SKM-1 treated with dmso at 0.1 percent for 144 hours (cell line): ENCODE measurements around the gene HIGD2B.
A peak's percentile ranks its signal among the peaks of the same experiment; 100 is the strongest.
"Not testable (repeated sequence)": the region's sequence is repeated elsewhere in the genome, so short reads cannot be mapped to it uniquely, and the experiment has no call there.

Source experiments
- DNase-seq: peaks from one replicate; lab custom pipeline; 2025; ENCODE audit not compliant: unreplicated experiment; lab: John Stamatoyannopoulos, UW

The HIGD2B gene, protein sequence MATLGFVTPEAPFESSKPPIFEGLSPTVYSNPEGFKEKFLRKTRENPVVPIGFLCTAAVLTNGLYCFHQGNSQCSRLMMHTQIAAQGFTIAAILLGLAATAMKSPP

DNA sequence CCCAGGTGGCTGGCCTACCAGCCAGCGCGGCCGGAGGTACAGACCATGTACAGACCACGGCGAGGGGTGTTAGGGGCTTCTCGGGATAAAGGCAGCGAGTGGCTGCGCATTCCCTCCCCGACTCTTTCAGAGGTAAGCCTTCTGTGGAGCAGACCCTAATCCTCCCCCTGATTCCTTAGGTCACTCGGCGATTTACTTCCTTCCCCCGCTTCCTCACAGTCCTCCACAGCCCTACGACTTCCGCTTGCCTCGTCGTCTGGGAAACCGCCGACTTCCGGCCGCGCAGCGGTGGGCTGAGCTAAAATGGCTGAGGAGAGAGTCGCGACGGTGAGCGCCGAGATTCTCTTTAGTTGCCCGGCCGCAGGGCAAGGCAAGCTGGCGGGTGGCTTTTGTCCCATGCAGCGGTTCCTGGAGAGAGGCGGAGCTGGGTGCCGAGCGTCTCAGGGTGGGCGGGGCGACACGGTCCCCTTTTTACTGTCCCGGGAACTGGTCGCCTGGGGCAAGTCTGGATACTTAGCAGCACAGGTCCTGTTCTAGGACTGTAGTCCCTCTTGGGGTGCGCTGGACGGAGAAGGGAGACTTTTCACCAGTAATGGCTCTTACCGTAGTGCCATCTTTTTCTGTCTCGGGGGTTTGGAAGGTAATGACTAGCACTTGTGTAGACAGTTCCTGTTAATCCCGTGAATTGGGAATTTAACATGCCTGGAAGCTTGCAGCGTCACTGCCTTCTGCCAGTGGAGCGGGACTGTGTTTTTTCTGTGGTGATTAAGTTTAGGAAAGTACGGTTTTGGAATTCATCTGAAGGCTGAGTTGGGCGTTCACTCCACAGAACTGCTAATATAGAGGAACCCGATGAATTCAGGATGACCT lies at the start of gene HIGD2B, which contains the start of gene BBS4:
Gene HIGD2B (minus strand): TSS at position 258 of the 870 bp plus-strand sequence. CDS start 9,808 bp downstream, outside the sequence.
Gene BBS4 (plus strand): TSS at position 283 of the 870 bp plus-strand sequence. CDS start 21 bp downstream, at position 304.
- DNase-seq: no peak

DNA sequence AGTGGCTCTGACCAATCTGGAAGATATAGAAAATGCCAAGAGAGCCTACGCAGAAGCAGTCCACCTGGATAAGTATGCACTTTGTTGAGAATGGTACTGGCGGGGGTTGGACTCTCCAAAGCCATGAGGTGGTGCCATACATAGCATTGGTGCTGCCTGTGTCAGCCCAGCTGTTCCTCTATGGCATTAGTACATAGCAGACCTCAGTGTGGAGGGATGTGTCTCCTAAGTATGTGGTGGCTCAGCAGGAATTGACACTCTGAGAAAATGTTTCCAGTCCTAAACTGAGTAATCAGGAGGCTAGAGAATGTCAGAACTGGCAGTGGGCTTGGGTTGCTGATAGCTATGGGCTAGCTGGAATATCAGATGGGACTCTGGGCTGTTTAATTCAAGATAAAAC lies 49.1 kb upstream of the HIGD2B start:
- DNase-seq: no peak

DNA sequence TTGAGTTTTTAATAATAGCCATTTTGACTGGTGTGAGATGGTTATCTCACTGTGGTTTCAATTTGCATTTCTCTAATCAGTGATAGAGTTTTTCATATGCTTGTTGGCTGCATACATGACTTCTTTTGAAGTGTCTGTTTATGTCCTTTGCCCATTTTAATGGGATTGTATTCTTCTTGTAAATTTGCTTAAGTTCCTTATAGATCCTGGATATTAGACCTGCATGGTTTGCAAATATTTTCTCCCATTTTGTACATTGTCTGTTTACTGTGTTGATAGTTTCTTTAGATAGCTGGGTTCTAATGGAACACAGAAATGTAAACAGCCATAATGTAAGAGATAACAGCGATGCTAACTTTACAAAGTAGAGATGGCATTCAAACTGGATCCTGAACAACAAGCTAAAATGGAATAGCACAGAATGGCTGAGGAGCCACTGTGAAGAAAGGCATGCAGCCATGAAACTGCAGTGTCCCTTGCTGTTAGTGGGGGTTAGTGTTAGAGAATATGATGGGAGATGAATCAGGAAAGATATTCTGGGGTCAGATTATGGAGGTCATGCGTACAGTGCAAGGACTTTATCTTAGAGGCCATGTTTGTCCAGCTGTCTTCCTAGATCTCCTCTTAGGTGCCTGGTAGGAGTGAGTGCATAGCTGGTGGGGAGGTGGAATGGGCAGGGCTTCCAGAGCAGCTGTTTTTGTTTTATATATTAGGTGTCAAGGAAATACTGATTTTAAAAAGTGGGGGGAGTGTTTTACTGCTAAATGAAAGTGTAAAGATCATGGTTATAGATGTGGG lies 48.2 kb upstream of the HIGD2B start:
- DNase-seq: no peak

DNA sequence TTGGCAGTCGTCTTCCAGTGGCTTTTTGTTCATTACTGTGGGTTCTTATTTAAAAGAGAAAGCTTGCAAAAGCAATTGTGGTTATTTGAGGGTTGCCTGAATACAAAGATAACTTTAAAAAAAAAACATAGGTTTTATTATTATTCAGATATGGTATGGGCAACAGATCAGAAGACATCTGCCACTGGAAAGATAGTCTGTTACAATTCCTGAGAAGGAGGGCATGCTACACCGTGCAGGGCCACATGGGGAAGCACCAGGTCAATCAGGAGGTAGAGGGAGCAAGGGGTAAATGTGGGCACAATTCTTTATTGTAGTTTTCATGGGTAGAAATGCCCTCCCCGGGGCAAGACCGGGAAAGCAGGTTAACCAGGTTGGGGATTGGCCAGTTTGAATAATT lies 46.5 kb upstream of the HIGD2B start:
- DNase-seq: no peak

DNA sequence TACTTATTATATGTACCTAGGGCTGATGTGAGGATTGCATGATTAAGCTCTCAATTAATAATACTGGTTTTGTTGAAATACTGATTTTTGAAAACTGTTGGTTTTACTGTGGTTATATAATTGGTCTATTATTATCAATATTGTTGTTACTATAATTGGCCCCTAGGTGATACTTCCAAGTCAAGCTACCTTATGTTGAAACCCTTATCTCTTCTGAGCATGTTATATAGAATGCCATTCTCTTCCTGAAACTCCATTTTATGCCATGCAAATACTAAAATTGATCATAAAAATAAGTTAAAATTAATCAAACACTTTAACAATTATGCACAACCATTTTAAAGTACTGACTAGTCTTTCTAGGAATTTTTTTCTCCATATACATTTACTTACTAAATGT lies 46.1 kb upstream of the HIGD2B start:
- DNase-seq: no peak

DNA sequence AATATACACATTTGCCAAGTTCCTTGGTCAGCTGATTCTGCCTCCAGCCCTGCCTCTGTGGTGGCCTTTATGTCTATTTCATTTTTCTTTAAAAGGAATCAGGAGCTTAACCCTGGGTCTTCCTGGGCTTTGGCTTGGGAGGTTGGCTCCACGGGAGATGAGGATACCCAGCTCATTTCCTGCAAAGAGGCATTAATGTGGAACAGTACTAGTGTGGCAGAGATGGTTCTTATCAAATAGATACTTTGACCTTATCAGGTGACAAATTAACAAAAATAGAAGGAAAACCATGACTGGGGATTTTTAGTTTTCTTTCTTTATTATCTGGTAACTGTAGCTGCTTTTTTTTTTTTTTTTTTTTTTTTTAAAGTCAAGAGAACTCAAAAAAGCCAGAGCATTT lies 42.8 kb upstream of the HIGD2B start:
- DNase-seq: no peak

DNA sequence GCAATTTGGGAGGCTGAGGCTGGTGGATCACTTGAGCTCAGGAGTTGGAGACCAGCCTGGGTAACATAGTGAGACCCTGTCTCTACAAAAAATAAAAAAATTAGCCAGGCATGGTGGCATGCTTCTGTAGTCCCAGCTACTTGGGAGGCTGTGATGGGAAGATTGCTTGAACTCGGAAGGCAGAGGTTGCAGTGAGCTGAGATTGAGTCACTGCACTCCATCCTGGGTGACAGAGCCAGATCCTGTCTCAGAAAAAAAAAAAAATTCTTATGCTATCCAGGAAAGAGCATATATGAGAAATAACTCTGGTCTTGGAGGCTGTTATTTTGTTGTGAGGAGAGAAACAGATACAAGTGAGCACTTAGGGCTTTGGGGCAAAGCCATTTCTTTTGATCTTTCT lies 42.3 kb upstream of the HIGD2B start:
- not testable (repeated sequence) for DNase-seq

DNA sequence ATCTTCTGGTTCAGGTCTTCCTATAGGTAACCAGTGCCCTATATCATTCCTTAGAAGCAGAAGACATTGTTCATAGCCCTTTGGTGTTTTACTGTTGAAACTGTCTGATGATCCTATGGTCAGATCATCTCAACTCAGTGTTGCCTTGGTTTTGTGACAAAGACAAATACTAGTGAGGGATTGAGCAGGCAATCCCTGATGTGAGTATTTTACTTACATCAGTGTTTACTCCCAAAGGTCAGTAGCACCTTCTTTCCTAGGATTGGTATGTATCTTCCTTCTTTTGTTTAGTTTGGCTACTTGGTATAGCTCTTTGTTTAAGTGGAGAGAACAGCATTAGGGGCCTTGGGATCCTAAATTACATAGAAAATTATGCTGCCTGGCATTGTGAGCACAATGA lies 41.2 kb upstream of the HIGD2B start:
- no peak for DNase-seq

DNA sequence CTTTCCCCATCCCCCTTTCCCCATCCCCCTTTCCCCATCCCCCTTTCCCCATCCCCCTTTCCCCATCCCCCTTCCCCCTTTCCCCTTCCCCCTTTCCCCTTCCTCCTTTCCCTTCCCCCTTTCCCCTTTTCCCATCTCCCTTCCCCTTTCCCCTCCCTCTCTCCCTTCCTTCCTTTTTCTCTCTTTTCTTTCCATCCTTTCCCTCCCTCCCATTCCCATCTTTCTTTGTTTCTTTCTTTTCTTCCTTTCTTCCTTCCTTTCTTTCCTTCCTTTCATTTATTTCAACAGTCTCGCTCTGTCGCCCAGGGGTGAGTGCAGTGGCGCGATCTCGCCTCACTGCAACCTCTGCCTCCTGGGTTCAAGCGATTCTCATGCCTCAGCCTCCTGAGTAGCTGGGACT lies 39.9 kb upstream of the HIGD2B start:
- DNase-seq: not testable (repeated sequence)

DNA sequence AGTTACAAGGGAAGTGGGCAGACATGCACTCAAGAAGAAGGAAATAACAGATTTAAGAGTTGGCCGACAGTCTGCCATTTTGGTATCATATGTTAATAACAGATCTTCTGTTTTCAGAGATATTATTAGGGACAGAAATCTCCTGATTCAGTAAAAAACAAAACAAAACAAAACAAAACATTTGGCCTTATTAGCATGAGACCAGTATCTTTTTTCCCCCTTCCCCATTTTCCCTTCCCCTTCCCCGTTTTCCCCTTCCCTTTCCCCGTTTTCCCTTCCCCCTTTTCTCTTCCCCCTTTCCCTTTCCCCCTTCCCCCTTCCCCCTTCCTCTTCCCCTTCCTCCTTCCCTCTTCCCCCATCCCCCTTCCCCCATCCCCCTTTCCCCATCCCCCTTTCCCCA lies 39.5 kb upstream of the HIGD2B start:
- no peak for DNase-seq

DNA sequence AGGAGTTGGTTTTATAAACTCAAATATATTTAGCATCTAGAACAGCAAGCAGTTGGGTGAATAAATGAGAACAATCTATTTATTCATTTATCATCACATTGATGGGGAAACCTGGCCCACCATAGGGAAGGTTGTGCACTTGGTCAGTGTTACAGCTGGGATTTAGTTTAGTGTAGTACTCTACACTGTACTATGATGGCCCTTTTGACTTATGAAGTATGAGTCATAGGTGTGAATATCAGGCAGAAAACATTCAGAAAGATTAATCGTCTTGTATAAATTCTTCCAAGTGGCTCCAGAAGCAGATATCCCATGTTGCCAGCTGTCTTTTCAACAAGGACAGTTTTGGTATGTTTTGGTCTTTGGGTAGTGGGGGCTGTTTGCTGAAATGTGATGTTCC lies 38.0 kb upstream of the HIGD2B start:
- DNase-seq: no peak

DNA sequence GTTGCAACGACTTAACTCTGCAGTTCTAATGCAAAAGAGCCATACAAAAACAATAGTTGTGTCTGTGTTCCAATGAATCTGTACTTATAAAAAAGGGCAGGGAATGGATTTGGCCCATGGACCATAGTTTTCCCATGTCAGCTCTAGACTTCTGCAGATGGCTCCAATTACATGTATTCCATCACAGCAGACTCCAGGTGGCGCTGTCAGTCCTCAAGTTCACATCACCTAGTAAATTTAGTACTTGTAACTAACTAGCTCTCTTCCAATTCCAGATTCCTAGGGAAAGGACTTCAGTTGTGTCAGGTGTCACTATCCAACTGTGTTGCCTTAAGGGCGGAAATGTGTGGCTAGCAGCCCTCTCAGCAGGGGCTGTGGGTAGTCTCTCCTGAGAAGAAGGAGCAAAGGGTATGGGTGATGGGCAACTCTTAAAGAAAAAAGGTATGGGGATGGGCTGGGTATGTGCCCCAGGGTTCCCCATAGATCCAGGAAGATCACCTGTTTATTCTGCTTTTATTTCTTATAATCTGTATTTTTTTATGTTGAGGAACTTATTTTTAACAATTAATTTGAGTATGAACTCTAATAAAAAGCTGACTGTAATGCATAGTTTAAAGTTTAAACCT lies 36.2 kb upstream of the HIGD2B start:
- DNase-seq: peak; percentile 50

DNA sequence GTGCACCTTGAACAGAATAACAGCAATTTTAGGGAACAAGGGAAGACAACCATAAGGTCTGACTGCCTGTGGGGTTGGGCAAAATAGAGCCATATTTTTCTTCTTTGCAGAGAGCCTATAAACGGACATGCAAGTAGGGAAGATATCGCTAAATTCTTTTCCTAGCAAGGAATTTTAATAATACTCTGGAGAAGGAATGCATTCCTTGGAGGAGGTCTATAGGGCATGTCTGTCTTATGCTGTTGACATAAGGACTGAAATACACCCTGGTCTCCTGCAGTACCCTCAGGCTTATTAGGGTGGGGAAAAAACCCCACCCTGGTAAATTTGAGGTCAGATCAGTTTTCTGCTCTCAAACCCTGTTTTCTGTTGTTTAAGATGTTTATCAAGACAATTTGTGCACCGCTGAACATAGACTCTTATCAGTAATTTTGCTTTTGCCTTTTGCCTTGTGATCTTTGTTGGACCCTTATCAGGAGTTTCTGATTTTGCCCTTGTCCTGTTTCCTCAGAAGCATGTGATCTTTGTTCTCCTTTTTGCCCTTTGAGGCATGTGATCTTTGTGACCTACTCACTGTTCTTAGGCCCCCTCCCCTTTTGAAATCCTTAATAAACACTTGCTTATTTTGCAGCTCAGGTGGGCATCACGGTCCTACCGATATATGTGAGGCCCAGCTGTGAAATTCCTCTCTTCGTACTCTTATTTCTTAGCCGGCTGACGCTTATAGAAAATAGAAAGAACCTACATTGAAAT lies 22.7 kb upstream of the HIGD2B start:
- DNase-seq: not testable (repeated sequence)

DNA sequence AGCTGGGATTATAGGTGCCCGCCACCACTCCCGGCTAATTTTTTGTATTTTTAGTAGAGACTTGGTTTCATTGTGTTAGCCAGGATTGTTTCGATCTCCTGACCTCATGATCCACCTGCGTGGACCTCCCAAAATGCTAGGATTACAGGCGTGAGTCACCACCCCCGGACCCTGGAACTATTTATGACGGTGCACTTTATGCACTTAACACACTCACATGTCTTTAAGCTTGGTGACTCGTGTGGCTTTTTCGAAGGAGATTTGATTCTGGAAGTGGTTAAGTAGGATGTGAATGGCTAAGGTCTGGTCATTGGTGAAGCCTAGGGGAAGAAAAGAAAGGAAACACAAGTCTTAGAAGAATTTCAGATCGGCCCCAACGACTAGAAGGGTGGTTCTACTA lies 20.3 kb upstream of the HIGD2B start:
- no peak for DNase-seq

DNA sequence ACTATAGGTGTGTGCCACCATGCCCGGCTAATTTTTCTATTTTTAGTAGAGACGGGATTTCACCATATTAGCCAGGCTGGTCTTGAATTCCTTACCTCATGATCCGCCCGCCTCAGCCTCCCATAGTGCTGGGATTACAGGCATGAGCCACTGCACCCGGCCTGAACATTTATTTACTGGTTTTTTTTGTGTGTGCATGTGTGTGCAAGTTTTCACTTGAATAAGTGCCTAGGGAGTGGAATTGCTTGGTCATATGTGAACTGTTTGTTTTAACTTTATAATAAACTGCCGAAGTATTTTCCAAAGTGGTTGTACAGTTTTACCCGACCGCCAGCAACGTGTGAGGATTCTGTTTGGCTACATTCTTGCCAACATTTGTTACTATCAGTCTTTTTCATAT lies 14.1 kb upstream of the HIGD2B start:
- DNase-seq: no peak

DNA sequence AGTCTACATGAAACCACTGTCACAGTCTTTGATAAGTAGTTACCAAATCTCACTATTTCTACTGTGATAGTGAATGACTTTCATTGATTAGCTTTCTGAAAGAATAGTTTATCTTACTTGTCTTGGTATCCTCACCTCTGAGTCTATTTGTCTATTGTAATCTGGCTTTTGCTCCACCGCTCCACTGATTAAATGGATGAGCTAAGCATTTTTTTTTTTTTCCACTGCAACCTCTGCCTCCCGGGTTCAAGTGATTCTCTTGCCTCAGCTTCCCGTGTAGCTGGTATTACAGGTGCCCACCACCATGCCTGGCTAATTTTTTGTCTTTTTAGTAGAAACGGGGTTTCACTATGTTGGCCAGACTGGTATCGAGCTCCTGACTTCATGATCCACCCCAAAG lies 13.0 kb upstream of the HIGD2B start:
- DNase-seq: no peak

DNA sequence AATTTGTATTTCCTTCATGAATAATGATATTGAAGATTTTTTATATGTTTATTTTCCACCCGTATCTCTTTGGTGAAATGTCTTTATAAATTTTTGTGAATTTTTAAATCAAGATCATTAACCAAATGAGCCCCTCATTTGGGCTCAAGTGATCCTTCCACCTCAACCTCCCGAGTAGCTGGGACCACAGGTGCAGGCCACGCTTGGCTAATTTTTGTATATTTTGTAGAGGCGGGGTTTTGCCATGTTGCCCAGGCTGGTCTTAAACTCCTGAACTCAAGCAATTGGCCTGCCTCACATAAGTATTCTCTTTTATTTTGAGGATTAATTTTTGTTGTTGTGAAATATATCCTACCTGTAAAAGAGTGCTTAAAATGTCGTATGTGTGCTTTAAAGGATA lies 5.0 kb upstream of the HIGD2B start:
- DNase-seq: no peak

DNA sequence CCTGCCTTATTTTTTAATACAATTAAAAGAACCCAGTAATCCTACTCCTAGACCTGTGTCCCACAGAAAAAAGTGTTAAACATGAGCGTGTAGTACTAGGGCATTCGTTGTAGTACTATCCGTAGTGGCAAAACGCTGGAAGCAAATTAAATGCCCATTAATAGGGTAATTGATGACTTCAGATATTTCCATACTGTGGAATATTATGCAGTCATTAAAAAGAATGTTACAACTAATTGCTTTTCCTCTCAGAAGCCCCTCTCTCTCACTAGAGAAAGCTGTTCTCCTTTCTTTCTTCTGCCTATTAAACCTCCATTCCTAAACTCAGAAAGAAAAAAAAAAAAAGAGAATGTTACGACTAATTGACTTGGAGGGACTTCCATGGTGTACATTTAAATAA lies 2.7 kb upstream of the HIGD2B start:
- DNase-seq: no peak

DNA sequence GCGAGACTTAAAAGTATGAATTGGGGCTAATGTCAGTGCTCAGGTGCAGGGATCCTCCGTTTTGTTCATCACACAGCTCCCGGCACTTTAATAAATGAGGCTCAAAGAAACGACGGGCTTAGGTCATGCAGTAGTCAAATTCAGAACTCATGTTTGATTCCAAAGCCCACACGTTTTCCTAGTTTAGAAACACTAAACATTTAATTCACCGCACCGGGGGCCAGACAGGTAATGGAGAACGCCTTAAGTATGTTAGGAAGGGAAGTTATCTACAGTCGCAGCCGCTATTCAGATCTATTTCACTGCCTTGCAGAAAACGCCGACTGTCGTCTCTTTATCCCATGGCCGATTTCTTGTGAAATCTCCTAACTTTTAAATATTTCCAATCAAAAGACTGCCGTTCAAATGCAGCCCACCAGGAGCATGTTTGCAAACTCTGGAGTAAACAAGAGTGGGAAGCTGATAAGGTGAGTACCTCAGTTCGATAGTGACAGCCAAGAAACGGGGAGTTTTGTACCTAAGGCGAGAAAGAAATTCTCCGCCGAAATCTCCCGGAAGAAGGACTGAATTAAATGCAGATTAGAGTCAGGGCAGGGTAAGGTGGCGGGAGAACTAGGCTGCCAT lies 569 bp downstream of the HIGD2B start:
- no peak for DNase-seq

DNA sequence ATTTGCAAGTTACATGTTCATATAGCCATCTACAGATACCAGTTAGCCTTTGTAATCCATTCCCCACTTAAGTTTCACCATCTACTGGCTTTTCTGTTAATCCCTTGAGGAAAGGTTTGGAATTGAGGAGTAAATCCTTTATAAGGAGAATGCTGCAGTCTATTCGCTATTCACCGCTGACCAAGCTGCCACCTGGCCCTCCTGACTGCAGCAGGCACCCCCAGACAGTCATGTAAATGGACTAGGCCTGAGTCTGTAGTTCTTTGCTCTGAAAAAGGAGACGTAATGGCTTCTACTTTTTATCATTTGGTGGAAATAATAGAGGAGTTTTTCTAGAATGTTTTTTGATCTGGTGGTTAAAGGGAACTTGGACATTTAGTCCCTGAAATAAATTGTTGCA lies 3.2 kb downstream of the HIGD2B start:
- no peak for DNase-seq
